Liver (tissue), 3 donors: Measurements from ENCODE around the gene BIN1.

Experiments used
- CTCF ChIP-seq: fragments of 150-350 bp; IDR thresholded peaks from 2 replicates; pipeline ENCODE4 v1.5.1; 2017; ENCODE audit warnings: improper control_type of control experiment, low read depth, low read length; ENCODE audit not compliant: missing input control
- GABPA ChIP-seq, 2 donors: IDR thresholded peaks in 1 of 2; conservative IDR thresholded peaks in 1 of 2; 2 replicates each; pipeline ENCODE4 v1.6.1; 2016; ENCODE audit warnings: antibody characterized with exemption in 2 of 2, mild to moderate bottlenecking in 1 of 2, moderate library complexity in 1 of 2
- MAX ChIP-seq: IDR thresholded peaks from 2 replicates; pipeline ENCODE4 v1.6.1; 2016; ENCODE audit warnings: antibody characterized with exemption
- donor health status: healthy.
- donor health status: healthy.

- no peak for TF ChIP-seq CTCF
- TF ChIP-seq MAX: no peak
- no peak for TF ChIP-seq GABPA (IDR thresholded peaks at IDR 0.05 in 1 of 2, conservative IDR thresholded peaks at IDR 0.05 in 1 of 2)
Observed at GRCh38 chr2:127015106-127015910, 91.6 kb downstream of the BIN1 start.
